ENCODE data around the gene RANBP1. TPM values are rescaled to one million over a fixed set of nuclear protein-coding genes. Genes with fewer than 3 reads are reported as not detected.

Gene RANBP1
- total and polyA plus RNA-seq, 2 of the 8 experiments (the other 6 are each of a cell fraction or from before 2014, with no cell fraction given) = 343 to 484 TPM

GRCh38 chr22:20140521-20140964 is 24.6 kb downstream of the RANBP1 start:
- H3K27ac ChIP-seq (ENCODE audit: low read depth, low read length) = no peak overlapping the region
- H3K23ac ChIP-seq (ENCODE audit: insufficient read length) = no peak overlapping the region
- peaks cover 0 to 6% (median 2%) of the 10 kb centered on the region in 4 experiments; a peak in 1 of 8 replicates for H3K36me3 ChIP-seq (ENCODE audit: control insufficient read depth in 2 of 4, insufficient read depth in 4 of 4, low read length in 3 of 4)
- WGBS, 2 experiments (ENCODE audit: extremely low coverage in 1 of 2, insufficient coverage in 1 of 2, insufficient read length in 1 of 2, insufficient replicate concordance in 2 of 2, low coverage in 1 of 2, low lambda C conversion rate in 2 of 2, missing lambda C conversion rate in 1 of 2) = 91% methylated on average over 17 of the region's 17 CpGs; no CpG with 5 or more reads in 1 of the 2 experiments
- no peak overlapping the region for H3K9ac ChIP-seq (replicated peaks in 1 of 4; ENCODE audit: extremely low read depth in 1 of 4, low read depth in 3 of 4, low read length in 3 of 4)
- no peaks in the 10 kb centered on the region for H3K4me1 ChIP-seq (replicated peaks in 1 of 4; ENCODE audit: control insufficient read depth in 3 of 4, insufficient read depth in 4 of 4, low read length in 3 of 4)
- no peak overlapping the region for H3K56ac ChIP-seq (replicated peaks; ENCODE audit: insufficient read length, low read depth, low read length)
- H3K79me2 ChIP-seq (ENCODE audit: control insufficient read depth in 1 of 2, insufficient read depth in 2 of 2, low read length in 2 of 2) = peaks cover 0 to 12% of the 10 kb centered on the region in 2 experiments; a peak in 3 of 4 replicates
- no peaks in the 10 kb centered on the region for H3K27me3 ChIP-seq (replicated peaks in 1 of 4; ENCODE audit: control insufficient read depth in 3 of 4, extremely low read depth in 1 of 4, insufficient read depth in 3 of 4, low read length in 3 of 4)
- H4K20me1 ChIP-seq (replicated peaks in 1 of 2; ENCODE audit: control insufficient read depth in 1 of 2, insufficient read depth in 2 of 2, low read length in 2 of 2) = peaks cover 11 to 31% of the 10 kb centered on the region in 2 experiments
- H2BK120ac ChIP-seq (replicated peaks; ENCODE audit: low read depth, low read length) = no peak overlapping the region
- H2AK5ac ChIP-seq (ENCODE audit: low read depth, low read length) = no peak overlapping the region
- ChIA-PET POLR2A (ENCODE audit: partially characterized antibody) (interaction anchor here (1.2 to 10.1 kb wide), 2 partner anchors 13 to 22 kb away, joined by 5 to 104 read pairs; no protein-coding TSS in a partner anchor), CTCF (ENCODE audit: partially characterized antibody) (interaction anchor here (1.2 kb wide), 1 partner anchor 14 kb away, joined by 4 read pairs; no protein-coding TSS in a partner anchor)
- no peak overlapping the region for H2BK15ac ChIP-seq (ENCODE audit: low read length)
- peaks cover 18% of the 10 kb centered on the region for H3K79me1 ChIP-seq (ENCODE audit: low read depth, low read length)
- DNase-seq (ENCODE audit: low read depth in 1 of 2, low spot score in 2 of 2) (no peak), FAIRE-seq (no peak)
- H2BK20ac ChIP-seq (ENCODE audit: low read length) = no peak overlapping the region
- no peak overlapping the region for H3K18ac ChIP-seq (ENCODE audit: extremely low read depth, low read length)
- no peaks in the 10 kb centered on the region for H3K23me2 ChIP-seq (ENCODE audit: low read depth, low read length)
- no peak overlapping the region for H3K4me2 ChIP-seq (ENCODE audit: insufficient read depth in 1 of 2, low read depth in 2 of 2, low read length in 2 of 2)
- H4K5ac ChIP-seq (ENCODE audit: insufficient read length, low read depth, low read length) = no peak overlapping the region
- no peak overlapping the region for H4K91ac ChIP-seq (replicated peaks; ENCODE audit: insufficient read length, low read length)
- TF ChIP-seq NRF1 (IDR thresholded peaks at IDR 0.05; ENCODE audit: low read depth, low read length) (no peak), BCL11A (IDR thresholded peaks at IDR 0.05; ENCODE audit: low read depth in 2 of 2, low read length in 2 of 2) (no peak), RBBP5 (IDR thresholded peaks at IDR 0.05; ENCODE audit: borderline replicate concordance, low read depth, low read length) (no peak)
- H2BK5ac ChIP-seq (ENCODE audit: low read depth, low read length) = no peak overlapping the region; the same call in 1 of the 2 replicates
- H3K9me3 ChIP-seq (ENCODE audit: insufficient read depth in 2 of 2, low read depth in 1 of 2, low read length in 1 of 2) = no peaks in the 10 kb centered on the region
- H2AFZ ChIP-seq (ENCODE audit: low read length) = no peak overlapping the region
- H3K4me3 ChIP-seq (ENCODE audit: extremely low read depth in 1 of 4, insufficient read depth in 2 of 4, low read depth in 3 of 4, low read length in 4 of 4) = no peak overlapping the region
- no peak overlapping the region for H3K4ac ChIP-seq (replicated peaks; ENCODE audit: insufficient read length, low read depth, low read length)
- H4K8ac ChIP-seq (ENCODE audit: extremely low read depth, insufficient read depth, low read length) = no peak overlapping the region
- no peak overlapping the region for H3K14ac ChIP-seq (ENCODE audit: insufficient read length)
- no peak overlapping the region for H2BK12ac ChIP-seq (ENCODE audit: low read depth, low read length)

Measured in H1 (cell line).